HG03159 (cell line): ENCODE results near the gene NAV1.
"Not testable (repeated sequence)": the region's sequence is repeated elsewhere in the genome, so short reads cannot be mapped to it uniquely, and the experiment has no call there.

Experiments
- ATAC-seq: cut with Tn5 transposase; IDR thresholded peaks from one replicate; pipeline ENCODE4 v1.9.1; 2021; ENCODE audit warnings: mild to moderate bottlenecking, moderate library complexity; ENCODE audit not compliant: unreplicated experiment

NAV1 gene

DNA sequence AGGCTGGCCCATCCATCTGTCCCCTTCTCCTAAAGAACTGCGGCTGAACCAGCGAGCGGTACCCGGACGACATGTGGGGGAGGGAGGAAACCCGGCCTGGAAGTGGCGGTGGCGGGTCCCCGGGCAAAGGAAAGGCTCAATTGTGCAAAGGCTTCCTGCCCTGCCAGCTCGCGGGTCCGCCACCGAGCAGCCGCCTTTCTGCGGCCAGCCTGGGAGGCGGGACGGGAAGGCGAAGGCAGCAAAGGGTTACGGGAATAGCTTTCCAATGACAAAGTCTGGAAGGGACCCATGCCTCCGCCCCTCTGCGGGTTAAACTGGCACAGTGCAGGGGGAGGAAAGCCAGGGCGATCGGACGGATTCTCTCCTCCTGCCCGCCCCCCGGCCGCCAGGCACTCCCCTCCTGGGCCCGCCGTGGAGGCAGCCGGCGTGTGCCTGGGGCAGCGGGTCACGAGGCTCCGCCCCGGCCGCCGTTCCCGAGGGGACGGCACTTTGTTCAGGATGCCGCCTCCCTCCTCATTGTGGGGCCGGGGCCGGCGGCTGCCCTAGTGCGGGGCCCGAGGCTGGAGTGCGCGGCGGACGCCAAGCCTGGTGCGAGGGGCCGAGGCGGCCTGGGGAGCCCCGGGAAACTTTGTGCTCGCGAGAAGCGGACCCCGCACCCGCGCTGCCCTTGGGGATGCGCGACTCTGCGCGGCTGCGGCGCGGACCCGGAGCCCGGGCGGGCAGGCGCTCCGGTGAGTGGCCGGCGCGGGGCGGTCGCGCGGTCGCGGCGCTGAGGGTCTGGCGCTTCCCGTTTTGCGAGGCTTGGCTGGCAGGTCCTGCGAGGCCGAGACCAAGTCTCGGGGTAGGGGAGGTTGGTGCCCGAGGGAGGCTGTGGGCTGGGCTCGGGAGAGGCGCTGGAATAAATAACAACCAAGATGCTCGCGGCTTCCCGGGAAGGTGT, at the start of gene NAV1:
Gene NAV1, plus strand, starts transcription at position 516 of the 940 bp plus-strand sequence. CDS start 83,758 bp downstream, outside the sequence.
- no peak for ATAC-seq

- ATAC-seq = no peak
Measured at GRCh38 chr1:201489643-201490261, 49.2 kb upstream of the NAV1 start.

DNA sequence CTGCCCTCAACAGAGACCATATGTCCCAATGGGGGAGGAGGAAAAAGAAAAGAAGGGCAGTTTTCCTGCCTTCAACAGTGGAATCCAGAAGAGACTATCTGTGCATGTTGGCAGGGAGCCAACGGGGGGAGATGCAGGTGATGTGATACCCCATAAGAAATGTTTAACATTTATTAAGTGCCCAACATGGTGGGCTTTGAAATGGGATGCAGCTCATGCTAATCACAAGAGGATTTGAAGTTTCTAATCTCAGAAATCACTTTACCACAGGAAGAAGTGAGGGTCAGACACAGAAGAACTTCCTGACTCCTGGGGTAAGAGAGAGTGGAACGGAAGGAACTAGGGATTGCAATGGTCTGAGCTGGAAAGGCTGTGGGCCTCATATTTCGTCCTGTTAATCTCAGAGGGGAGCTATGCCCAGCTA, 48.2 kb upstream of the NAV1 start:
- ATAC-seq = no peak

GRCh38 chr1:201491896-201492511, 46.9 kb upstream of the NAV1 start:
- no peak for ATAC-seq

DNA sequence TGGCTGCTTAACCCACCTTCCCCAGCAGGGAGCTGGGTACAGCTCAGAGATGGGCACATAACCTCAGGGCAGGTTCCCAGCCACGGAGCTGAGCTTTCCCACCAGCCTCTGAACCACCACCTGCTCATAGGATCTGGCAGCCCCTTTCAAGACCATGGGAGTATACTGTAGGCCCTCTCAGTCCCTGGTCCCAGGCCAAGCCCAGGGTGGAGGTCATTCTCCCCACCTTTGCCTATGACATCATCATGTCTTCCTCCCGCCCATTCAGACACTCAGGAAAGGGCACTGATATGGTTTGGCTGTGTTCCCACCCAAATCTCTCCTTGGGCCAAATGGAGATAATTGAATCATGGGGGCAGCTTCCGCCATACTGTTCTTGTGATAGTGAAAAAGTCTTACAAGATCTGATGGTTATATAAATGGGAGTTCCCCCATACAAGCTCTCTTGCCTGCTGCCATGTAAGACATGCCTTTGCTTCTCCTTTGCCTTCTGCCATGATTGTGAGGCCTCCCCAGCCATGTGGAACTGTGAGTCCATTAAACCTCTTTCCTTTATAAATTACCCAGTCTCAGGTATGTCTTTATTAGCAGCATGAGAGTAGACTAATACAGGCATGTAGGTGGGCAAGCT, 45.8 kb upstream of the NAV1 start:
- ATAC-seq = not testable (repeated sequence)

DNA sequence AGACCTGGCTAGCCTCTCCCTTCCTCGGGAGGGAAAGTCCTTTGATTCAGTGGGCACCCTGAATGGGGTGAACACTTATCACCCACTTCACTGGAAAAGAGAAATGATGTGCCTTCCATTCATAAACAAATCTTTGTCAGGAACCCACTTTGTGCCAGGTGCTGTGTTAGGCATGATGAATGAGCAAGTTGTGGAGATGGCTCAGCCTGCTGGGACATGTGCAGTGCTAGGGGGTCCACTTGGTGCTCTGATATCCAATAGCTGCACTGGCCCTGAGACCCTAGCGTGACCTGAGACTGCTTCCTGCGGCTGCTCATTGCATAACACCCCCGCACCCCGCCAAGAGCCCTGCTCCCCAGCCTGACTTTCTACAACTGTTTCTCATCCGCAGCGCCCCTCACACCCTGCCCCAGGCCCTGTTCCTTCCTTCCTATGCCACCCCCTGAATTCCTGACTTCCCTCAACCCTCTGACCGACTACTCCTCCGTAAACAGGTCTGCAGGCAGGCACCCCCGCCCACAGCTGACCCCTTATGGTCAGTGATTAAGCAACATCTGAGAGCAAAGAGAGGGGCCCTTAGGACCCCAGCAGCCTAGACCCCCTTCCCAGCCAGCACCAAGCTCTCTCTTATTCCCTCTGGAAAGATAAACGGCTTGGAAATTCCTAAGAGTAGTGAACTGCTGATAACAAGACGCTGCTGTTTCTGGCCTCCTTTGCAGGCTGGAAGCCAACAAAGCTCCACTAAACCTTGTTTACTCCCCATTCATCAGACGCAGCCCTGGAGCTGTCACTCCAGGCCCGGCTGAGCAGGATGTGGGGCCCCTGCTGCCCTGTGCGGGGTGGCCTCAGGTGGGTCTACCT, 44.9 kb upstream of the NAV1 start:
- ATAC-seq = no peak

DNA sequence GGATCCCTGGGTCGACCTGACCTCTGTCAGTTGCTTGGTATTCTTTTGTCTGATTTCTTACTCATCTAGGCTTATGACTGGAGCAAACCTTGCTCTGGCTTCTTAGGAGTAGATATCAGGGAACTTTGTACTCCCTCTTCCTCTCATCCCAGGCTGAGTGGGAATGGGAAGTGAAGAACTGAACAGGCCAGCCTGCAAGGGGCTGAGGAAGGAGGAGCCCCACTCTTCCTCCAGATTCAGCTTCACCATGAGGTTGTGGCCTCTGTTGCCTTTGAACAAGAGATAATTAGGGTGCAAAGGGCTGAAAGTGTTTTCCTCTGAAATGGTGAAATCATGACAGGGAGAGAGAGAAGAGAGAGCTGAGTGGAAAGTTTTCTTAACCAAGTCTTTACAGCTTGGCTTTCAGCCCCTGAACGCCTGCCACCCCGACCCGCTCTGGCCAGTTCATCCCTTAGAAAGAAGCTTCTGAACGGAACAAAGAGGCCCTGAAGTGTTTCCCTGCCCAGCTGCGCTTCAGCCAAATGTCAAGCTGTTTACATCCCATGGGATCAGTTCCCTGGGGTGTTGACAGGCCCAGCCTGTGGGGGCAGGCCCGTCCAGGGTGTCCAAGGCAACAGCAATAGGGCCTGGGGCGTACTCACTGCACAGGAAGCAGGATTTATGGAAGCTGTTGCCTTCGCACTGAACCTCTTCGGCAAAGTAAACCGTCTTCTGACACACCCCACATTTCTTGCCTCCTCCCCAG, 43.2 kb upstream of the NAV1 start:
- ATAC-seq = no peak

DNA sequence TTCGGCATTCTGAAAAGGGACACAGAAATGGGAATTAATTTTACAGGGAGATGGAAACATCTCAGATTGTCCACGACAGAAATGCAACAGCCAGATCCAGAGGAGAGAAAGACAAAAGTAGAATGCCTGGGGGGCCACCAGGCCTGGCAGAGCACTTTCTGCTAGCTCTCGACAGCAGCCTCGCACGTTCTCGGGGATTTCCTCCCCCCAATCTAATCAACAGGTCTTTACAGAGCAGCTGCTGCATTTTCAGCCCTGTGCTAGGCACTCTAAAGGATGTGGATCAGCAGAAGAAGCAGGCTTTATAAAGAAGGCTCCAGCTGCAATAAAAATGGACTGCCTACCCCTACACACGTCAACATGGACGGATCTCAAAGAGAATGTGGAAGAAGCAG, 42.6 kb upstream of the NAV1 start:
- no peak for ATAC-seq

- ATAC-seq = no peak
Measured at GRCh38 chr1:201497935-201498509, 40.9 kb upstream of the NAV1 start.

- ATAC-seq = no peak
Measured at GRCh38 chr1:201498621-201499020, 40.3 kb upstream of the NAV1 start.

DNA sequence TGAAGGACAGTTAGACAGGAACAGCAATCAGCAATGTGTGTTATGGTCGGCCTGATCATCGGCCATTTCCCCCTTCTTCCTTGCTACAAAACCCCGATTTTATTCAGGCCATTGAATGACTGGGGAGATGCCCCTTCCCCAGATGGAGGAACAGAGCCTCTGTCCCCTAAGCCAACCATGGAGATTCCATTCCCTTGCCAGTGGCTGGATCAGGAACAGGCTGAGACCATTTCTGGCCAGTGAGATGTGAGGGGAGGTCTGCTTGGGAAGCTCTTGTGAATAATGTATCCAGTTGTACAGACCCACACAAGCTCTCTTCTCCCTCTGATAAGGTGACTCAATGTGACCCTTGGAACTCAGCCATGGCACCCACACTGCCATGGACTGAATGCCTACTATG, 39.7 kb upstream of the NAV1 start:
- ATAC-seq = no peak

DNA sequence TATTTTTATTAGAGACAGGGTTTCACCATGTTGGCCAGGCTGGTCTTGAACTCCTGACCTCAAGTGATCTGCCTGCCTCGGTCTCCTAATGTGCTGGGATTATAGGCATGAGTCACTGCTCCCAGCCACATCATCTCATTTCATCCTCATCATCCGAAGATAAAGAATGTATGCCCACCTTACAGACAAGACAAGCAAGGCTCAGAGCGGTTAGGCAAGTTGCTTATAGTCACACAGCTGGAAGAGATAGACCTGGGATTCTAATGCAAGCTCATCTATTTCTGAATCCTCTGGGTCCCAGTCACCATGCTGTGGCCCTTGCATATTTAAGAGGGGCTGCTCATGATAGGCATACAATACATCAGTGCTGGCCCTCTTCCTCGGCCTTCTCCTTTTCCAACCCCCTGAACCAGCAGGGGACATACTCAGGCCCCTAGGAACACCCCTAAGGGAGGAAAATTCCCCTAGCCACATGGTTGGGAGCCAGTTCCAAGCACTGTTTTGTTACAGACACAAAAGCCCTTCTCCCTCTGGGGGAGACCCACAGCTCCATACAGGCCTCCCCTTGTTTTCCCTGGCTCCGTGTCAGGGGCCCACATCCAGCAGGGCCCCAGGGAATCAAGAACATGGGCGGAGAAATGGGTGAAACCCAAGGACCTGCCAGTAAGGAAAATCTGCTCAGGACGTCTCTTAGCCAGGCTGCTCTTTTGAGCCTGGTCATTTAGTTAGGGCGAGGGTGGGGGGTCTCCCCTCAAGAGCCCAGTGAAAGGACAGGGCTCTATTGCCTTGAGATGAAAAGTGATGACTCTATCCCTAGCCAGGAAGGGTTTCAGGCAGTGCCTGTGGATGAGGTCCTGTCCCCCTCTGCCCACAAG, 38.9 kb upstream of the NAV1 start:
- no peak for ATAC-seq

DNA sequence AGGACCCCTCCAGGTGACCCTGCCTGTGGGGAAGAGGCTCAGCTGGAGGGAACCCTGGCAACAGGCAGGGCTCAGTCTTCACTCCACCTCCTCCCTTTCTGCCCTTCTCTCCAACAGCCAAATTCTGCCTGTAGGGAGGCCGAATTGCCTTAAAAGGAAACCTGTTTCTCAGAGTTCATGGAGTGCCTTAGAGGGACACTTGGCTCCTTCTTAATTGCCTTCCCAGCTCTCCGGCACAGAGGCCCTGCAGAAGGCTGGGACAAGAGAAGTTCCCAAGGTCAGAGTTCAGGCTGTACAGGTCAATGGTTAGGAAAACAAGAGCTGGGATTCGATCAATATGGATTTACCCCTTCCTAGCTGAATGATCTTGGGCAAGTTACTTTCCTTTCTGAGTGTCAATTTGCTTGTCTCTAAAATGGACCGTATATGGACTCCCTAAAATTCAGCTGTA, 38.2 kb upstream of the NAV1 start:
- no peak for ATAC-seq

DNA sequence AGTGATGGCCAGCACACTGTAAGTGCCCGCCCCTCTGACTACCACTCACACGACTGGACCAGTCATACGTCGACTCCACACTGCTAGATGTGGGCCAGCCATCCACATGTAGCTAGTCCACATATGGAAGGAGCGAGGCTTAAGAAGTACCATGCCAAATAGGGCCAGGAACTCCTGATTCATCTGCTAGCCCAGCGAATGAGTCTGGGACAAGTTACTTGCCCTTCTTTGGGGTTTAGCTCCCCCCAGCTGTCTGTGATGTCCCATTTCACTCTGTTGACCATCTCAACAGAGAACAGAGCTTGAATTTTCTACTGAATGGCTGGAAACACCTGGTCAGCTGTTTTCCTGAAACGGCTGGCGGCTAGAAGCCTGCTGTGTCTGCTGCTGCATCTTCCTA, 37.8 kb upstream of the NAV1 start:
- no peak for ATAC-seq

- no peak for ATAC-seq
Measured at GRCh38 chr1:201501812-201502510, 37.0 kb upstream of the NAV1 start.

DNA sequence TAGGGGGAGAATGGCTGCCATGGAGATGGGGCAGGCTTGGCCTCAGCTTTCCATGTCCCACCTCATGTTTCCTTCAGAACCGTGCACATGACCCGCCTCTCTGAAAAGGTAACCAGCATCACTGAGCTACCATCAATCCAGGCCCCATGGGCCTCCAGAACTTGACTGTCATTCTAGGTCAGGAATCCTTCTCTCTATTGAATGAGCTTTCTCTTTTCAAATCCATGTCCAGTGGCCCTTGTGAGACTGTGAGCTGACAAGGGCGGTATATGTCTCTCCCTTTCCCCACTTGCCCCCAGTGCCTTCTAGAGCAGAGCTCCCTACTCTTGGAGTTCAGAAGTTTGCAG, 36.4 kb upstream of the NAV1 start:
- no peak for ATAC-seq

DNA sequence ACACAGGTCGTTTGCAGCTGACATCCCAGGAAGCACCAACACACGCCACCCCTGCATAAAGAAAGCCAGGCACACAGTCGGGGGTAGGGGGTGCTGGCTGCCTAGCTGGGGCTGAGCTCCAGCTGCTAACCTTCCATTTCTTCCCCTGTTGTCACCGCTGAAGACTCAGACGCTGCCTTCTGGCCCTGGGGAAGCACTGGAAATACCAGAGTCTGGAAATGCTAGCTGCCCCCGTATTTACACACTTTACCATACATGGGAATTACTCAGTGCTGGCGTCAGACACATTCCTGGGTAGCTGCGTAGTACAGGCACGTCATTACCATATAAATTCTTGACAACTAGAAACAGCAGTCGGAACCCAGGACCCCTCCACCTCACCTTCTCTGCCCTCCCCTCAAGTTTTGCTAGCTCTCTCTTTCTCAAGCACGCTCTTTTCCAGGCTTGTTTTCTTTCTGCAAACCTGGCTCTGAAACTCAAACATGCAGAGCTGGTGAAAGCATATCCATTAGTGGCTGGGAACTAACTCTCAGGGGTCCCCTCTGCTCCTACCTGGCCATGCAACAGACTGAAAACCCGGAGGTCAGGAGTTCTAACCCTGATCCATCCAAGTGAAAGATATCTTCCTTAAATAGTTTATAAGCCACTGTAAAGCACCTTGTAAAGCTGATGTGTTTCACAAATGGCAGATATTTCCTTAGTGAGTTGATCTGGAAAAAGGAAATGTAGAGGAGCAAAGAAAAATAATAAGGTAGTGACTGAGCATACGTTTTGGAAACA, 35.3 kb upstream of the NAV1 start:
- ATAC-seq = no peak
